HG02885 (cell line): ENCODE results near the gene NACC1.

ENCODE experiments used
- ATAC-seq: cut with Tn5 transposase; IDR thresholded peaks from one replicate; pipeline ENCODE4 v1.9.1; 2021; ENCODE audit warnings: mild to moderate bottlenecking; ENCODE audit not compliant: unreplicated experiment, poor library complexity

The NACC1 gene

DNA sequence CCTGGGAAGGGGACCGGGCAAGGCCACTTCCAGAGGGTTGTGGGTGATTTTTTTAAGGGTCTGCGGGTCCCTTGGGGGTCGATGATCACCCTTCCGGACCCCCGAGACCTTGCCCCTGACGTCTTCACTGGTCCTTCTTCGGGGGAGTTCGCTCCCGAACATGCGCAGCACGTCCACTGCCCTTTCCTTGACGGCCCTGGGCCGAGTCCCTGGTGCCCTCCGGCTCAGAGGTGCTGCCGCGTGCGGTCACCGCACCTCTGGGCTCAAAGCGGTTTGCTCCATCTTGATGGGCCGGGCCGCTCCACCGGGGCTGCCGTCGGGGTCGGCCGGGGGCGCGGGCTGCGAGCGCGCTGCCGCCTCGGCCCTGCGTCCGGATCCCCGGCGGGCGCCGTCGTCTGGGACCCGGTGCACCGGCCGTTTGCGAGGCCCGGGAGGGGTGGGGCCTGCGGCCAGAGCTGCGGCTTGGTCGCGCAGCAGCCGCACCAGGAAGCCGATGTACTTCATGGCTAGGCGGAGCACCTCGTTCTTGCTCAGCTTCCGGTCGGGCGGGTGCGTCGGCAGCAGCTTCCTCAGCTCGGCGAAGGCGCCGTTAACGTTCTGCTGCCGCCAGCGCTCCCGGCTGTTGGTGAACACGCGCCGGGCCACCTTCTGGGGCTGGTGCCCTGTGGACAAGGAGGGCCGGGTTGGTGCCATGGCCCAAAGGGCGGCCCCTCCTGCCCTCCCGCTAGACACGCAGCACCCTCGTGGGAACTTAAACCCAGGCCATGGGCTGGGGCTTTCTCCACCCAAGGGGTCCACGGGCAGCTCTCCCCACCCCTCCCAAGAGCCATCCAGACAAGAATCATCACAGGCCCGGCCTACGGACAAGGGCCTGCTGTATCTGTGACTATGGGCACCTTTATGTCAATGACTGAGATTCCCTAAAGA, 18.7 kb upstream of the NACC1 start:
- no peak for ATAC-seq

DNA sequence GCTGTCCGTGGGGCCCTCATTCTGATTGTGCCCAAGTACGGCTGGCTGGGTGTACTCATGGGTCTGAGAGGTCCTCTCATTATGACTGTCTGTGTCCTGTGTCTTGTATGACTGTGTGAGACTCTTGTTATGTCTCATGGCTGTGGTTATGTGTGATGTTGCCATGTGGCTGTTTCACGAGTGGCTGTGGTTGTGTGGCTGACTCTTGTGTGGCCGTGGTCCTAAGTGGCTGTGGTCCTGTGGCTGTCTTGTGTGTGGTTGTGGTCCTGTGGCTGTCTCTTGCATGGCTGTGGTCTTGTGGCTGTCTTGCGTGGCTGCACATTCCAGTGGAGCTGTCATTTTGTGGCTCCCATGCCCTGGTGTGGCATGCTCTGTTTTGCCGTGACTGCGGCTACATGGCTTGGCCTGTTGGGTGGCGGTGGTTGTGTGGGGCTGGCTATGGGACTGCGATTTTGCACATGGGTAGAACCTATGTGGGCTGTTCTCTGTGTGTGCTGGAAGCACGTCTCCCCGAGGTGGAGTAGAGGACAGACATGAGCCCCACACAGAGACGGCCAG, 18.0 kb upstream of the NACC1 start:
- no peak for ATAC-seq

DNA sequence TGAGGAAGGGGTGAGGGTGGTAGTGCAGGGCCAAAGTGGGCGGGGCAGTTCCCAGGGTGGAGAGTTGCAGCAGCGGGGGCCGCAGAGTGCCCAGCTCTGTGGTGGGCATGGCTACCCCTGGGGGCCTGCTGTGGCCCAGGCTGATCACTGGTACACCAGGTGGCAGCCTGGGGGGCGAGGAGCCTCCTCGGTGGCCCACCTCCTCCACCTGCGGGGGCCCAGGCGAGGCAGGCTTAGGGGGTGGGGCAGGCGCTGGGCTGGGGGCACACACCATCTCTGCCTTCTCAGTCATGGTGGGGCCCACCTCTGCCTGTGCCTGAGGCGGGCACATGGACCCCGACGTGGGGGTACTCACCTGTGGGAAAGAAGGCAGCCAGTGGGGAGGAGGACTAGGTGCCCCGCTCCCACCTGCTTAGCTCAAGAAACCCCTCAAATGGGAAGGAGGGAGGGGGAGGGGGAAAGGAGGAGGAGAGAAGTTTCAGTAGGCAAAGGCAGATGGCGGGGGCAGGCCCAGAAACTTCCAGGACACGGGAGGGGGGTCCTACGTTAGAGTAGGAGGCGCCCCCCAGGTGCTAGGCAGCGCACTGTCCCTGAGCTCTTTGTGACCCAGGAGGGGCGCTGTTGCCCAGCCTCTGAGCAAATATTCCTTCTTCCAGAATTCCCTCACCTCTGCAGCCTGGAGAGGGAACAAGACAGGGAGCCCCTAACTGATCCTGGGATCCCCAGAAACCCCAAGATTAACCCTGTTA, 17.0 kb upstream of the NACC1 start:
- ATAC-seq = no peak

DNA sequence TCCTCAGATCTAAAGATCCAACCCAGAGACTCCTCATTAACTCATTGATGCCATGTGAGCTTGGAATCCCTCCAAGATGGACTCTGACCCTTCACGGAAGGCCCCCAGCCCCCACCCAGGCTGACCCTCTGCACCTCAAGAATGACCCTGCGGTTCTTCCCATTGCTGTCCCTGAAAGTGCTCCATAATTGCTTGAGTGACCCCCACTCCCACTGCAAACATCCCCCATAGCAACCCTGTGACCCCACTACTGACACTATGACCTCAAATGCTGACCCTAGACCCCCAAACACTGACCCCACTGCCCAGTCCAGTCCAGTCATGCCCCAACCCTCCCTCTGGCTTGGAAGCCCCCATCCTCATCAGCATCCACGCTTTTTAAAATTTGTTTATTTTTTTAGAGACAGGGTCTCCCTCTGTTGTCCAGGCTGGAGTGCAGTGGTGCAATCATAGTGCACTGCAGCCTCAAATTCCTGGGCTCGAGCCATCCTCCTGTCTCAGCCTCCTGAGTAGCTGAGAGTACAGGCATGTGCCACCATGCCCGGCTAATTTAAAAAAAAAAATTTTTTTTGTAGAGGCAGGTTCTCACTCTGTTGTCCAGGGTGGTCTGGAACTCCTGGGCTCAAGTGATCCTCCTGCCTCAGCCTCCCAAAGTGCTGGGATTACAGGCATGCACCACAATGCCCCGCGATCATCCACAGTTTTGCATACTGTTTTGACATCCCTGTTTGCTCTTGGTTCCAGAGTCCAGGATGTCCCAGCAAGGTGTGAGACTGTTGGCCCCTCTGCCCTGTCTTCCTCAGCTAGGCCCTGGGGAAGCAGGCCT, 16.3 kb upstream of the NACC1 start:
- ATAC-seq = no peak

DNA sequence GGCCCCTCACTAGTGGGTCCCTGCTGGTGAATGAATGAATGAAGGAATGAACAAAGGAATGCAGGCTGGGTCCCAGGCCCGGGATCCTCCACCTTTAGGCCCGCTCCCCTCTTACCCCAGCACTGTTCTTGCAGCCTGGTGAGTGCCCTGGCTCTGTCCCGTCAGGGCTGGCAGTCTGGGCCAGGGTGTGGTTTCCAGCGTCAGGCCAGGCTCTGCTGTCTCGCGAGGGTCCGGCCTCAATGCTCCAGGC, 15.7 kb upstream of the NACC1 start:
- ATAC-seq = no peak

DNA sequence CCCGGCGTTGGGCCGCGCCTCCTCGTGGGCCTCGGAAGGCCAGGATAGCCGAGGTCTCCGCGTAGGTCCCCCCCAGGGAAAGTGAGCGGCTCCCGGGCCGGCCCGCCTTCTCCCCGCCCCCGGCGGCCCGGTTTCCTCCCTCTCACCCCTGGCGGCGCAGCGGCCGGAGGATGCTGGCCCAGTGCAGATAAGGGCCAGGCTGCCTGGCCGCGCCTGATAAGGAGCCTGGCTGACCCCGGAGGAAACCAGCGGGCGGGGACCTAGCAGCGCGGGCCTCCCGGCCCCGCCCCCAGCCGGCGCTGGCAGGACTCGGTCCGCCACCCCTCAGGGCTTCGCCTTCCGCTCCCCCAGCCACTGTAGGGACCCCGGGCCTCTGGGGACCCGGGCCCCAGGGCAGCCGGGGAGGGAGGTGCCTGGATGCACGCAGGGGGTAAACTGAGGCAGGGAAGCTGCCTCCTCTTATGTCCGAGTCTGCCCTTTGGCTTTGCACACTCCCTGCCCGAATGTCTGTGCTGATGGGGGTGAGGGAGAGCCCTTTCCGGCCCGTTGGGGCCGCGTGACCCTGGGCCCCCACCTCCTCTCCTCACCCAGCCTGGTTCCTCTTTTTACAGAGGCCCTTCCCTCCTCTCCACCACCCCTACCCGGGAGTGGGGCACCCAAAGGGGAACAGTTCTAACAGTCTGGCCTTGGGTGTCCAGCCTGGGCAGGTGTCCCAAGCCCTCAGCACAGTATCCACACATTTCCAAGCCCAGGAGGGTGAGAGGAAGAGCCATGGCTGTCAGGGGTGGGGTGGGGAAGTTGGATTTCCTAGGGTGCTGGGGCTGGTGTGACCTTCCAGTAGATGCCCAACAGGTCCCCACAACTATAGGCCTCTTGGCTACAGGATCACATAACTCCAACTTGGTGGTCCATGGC, 15.1 kb upstream of the NACC1 start, which contains the start of gene LYL1:
TSS of gene LYL1 (minus strand) at position 193 of the 915 bp plus-strand sequence. CDS start 1,687 bp downstream, outside the sequence.
- peak; percentile 55 for ATAC-seq

DNA sequence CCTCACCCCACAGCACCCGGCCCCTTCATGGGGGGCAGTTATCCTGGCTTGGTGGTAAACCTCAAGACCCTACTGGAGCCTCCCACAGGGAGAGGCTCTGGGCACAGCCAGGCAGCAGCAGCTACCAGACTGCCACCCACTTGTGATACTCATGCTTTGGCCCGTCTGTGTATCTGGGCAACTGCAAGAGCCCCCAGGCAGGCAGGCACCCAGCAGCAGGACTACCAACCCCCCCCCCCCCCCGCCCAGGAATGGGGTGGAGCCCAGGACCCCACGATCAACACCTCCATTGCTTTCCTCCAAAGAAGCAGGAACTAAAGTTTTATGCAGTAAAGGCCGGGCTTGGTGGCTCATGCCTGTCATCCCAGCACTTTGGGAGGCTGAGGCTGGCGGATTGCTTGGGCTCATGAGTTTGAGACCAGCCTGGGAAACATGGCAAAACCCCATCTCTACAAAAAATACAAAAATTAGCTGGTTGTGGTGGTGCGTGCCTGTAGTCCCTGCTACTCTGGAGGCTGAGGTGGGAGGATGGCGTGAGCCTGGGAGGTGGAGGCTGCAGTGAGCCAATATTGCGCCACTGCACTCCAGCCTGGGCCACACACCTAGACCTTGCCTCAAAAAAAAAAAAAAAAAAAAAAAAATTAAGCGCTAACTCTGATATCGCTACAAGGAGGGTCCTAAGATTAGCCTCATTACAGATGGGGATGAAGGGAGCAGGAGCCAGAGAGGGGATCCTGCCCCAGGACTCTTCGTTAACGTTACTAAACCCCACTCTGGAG, 14.3 kb upstream of the NACC1 start:
- ATAC-seq = peak; percentile 1

DNA sequence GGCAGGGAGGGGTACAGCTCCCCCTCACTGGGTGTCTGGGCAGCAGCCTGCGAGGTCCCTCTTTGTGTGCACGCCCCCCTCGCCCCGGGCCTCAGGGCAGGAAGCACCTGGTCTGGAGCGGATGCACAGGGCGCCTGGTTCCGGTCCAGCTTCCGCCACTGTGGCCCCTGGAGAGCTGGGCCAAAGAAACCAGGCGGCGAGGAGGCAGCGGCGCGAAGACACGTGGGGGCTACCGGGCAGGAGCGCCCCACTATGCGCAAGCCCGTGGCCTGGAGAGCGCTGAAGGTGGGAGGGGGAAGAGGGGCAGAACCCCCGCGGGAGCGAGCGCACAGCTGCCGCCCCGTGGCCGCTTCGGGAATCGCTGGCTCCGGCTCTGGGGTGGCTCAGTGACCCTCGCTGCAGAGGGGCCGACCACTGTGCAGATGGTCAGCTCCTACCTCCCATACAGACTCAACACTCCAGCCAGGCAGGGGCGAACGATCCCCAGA, 13.7 kb upstream of the NACC1 start:
- ATAC-seq = peak; percentile 36

DNA sequence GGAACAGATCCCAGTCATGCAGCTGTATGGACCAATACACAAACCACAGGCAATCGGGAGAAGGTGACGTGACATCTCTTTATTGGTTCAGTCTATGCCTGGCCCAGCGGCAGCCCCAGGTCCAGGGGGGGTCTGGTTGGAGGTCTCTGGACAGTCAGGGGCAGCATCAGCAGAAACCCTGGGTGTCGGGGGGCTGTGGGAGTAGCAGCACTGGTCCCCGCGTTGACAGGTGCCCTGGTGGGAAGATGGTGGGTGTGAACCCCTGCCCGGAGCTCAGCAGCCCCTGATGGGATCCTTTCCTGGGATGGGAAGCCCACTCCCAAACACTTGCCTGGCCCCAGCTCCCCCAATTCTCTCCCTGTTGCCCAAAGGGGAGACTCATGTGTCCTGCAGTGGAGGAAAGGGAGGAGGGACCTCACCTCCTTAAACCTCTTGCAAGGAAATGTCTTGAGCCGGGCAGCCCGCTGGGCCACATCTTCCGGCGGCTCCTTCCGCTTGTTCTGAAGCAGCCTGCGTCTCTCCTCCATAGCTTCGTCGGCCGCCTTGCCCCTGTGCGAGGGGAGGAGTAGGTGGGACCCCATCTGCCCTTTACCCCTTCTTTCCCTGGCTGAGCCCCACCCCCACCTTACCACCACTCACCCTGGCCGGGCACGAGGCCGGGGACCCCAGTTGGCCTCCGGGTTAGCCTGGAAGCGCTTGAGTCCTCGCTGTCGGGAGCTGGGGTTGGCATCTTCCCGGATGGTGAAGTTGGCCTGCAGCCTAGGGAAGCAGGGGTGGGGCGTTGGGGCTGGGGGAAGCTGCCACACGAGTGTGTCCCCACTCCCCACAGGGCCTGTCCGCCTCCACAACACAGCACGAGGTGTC, 13.0 kb upstream of the NACC1 start:
- ATAC-seq = peak; percentile 2

DNA sequence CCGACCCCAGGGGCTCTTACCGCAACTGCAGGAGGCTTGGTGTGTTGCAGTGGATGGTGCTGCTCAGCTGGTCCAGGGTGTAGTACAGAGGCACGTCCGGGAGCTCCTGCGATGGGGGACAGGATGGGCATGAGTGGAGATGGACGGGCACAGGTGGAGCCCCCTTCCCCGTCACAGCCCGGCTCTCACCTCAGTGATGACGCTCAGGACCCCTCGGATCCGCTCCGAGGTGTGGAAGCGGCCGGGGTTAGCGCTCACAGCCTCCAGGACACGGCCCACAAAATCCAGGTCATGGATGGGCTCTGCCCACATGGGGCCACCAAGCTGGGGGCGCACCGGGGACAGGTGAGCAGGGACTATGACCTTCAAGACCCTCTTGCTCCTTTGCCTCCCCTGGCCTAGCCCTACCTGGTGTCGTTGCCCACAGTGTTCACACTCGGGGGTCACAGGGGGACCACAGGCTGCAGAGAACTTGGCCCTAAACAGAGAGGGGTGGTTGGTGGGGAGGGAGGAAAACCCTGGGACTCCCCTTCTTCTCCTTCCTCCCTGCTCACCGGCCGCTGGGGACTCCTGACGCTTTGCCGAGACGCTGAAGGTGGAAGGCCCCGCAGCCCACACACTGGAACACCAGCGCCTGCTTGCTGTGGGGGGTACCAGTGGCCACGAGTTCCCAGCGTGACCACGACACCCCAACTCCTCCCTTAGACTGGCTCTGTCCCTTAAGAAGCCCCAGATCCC, 8.5 kb upstream of the NACC1 start:
- no peak for ATAC-seq

DNA sequence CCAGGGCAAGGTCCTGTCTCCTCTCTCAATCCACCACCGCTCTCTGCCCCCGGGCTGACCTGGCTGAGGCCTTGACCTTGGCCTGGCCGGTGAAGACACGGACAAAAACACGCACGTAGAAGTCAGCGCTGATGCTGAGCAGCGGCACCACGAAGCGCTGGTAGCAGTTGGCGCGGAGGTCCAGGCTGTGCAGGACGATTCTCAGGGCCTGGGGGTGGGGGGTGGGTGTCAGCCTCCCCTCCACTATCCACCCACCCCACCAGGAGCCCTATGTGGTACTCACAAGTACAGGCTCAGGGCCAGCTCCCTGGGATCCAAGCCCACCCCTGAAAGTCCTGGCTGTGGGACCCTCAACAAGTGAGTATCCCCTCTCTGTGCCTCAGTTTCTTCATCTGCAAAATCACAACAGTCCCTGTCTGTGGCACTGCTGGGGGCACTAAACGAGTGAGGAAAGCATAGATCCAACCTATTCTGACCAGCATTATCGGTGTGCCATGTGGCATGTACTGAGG, 7.9 kb upstream of the NACC1 start:
- ATAC-seq = no peak

DNA sequence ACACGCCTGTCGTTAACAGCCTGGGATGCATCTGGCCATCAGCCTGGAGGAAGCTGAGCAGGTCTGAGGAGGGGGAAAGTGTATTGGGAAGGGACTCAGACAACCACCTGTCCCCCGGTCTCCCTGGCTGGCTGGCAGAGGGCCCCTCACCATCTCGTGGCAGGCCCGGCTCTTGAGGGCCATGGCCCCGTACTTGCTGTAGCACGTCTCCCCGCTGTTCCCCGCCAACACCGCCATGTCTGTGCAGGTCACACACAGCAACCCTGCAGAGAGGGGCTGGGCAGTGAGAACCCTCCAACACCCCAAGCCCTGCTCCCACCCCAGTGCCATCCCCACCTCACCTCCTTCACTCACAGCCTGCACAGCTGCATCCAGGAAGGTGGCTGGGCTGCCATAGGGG, 5.5 kb upstream of the NACC1 start:
- ATAC-seq = no peak

DNA sequence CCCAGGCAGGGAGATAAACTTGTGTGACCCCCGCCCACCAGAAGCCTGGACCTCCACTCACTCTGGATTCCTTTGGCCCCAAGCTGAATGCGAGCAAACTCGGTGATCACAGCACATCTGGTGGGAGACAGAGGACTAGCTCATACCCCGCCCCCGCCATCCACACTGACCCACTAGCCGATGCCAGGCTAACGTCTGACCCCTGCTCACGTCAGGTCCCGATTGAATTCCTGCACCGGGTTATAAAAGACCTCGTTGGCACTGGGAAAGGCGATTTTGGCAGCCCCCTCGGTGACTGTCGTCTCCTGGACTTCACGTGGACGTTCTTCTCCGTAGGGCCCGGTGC, 2.2 kb upstream of the NACC1 start:
- no peak for ATAC-seq

DNA sequence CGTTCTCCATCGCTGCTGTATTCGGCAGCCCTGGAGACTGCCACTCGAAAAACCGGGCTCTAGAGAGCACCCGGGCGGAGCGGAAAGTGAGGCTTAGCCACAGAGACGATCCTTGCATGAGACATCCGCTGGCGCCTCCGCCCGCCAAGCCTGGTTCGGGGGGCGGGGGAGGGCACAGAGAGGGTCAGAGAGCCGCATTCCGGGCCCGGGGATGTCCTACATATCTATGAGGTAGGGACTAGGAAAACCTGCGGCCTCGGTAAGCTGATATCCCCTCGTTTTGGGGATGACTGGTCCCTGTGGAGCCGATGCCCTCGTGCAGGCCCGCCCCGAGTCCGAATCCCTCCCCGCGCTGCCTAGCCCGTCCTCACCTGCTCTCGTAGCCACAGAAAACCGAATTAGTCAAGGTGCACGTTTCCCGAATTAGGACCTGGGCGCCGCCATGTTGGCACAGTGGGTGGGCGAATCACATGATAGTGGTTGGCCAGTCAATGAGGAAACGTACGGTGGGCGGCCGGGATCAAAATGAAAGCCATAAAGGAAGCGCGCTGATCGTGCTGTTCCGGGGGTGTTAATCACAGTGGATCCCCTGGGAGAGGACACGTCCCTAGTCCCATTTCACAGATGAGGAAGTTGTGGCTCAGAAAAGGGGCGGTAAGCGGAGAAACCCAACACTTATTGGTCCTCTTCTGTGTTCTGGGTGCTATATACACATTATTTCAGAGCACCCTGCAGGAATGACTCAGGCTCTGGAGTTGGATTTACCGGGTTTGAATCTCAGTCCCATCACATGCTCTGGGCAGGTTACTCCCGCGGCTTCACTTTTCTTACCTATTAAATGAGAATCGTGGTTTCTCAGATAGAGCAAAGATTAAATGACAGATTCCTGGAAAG, 1.5 kb upstream of the NACC1 start, which contains the start of gene TRMT1:
TSS of gene TRMT1 (minus strand) at position 459 of the 894 bp plus-strand sequence. CDS start at position 118, 341 bp downstream.
- peak; percentile 51 for ATAC-seq

DNA sequence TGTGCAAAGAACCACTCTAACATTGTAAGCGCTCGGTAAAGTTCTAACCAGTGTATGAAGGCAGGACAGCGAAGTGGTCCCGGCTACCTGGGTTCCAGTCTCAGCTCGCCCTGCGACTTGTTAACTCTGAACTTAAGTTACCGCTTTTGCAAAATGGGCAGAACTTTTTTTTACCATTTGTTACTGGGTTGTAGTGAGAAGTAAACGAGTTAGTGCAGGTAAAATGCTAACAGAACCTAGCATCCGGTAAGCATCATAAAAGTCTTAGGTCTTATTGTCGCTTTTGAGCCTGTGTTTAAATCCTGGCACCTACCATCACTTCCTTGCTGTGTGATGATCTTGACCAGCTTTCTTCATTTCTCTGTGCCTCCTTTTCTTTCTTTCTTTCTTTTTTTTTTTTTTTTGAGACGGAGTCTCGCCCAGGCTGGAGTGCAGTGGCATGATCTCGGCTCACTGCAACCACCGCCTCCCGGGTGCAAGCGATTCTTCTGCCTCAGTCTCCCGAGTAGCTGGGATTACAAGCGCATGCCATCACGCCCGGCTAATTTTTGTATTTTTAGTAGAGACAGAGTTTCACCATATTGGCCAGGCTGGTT, 790 bp upstream of the NACC1 start:
- ATAC-seq = no peak
